OCI-LY1 (cell line): ENCODE results near the gene GLIPR1L2.
A peak's percentile ranks its signal among the peaks of the same experiment; 100 is the strongest.
"Not testable (repeated sequence)": the region's sequence is repeated elsewhere in the genome, so short reads cannot be mapped to it uniquely, and the experiment has no call there.

Experiments used
- H2AFZ ChIP-seq: fragments of 200-600 bp; sonication (generic), shearing (Covaris generic); 2 replicates; pipeline ENCODE4 v1.6.0; 2014; ENCODE audit warnings: antibody characterized with exemption, mild to moderate bottlenecking, low read length
- H3F3A ChIP-seq: fragments of 200-600 bp; sonication (generic), shearing (Covaris generic); 2 replicates; pipeline ENCODE4 v1.6.0; 2014; ENCODE audit warnings: mild to moderate bottlenecking, antibody characterized with exemption, low read length, moderate library complexity; ENCODE audit not compliant: insufficient read depth
- H3K27ac ChIP-seq: fragments of 200-600 bp; sonication (generic); 2 replicates; pipeline ENCODE4 v1.5.1; 2014; ENCODE audit warnings: low read length, mixed run types, mild to moderate bottlenecking, low read depth; ENCODE audit not compliant: poor library complexity, severe bottlenecking
- H3K27me3 ChIP-seq: fragments of 200-600 bp; sonication (generic); 2 replicates; pipeline ENCODE4 v1.6.0; 2014; ENCODE audit warnings: antibody characterized with exemption, mild to moderate bottlenecking, low read length, moderate library complexity; ENCODE audit not compliant: insufficient read depth
- H3K36me3 ChIP-seq: fragments of 200-600 bp; sonication (generic); 2 replicates; pipeline ENCODE4 v1.6.1; 2014; ENCODE audit warnings: mild to moderate bottlenecking, antibody characterized with exemption, low read length, moderate library complexity, mixed read lengths; ENCODE audit not compliant: insufficient read depth
- H3K4me1 ChIP-seq: fragments of 200-600 bp; sonication (generic); 2 replicates; pipeline ENCODE4 v1.5.1; 2014; ENCODE audit warnings: mild to moderate bottlenecking, low read length, moderate library complexity; ENCODE audit not compliant: insufficient read depth, severe bottlenecking
- H3K4me2 ChIP-seq: fragments of 200-600 bp; sonication (generic), shearing (Covaris generic); 2 replicates; pipeline ENCODE4 v1.6.1; 2014; ENCODE audit warnings: low read length
- H3K4me3 ChIP-seq: fragments of 200-600 bp; sonication (generic); 2 replicates; pipeline ENCODE4 v1.5.1; 2014; ENCODE audit warnings: low read length, low read depth, mild to moderate bottlenecking, mixed read lengths; ENCODE audit not compliant: poor library complexity, severe bottlenecking
- H3K79me2 ChIP-seq: fragments of 200-600 bp; shearing (Covaris generic); 2 replicates; pipeline ENCODE4 v1.6.1; 2016; ENCODE audit warnings: mixed run types, low read length, mixed read lengths; ENCODE audit not compliant: insufficient read depth
- H3K9ac ChIP-seq: fragments of 200-600 bp; sonication (generic), shearing (Covaris generic); 2 replicates; pipeline ENCODE4 v1.6.1; 2014; ENCODE audit warnings: mild to moderate bottlenecking, low read length, mixed read lengths
- H3K9me2 ChIP-seq: fragments of 200-600 bp; sonication (generic), shearing (Covaris generic); 2 replicates; pipeline ENCODE4 v1.6.1; 2014; ENCODE audit warnings: low read depth, mild to moderate bottlenecking, low read length, mixed read lengths
- H3K9me3 ChIP-seq: fragments of 200-600 bp; shearing (Covaris generic); 2 replicates; pipeline ENCODE4 v1.6.1; 2014; ENCODE audit warnings: low read length, mixed read lengths
- H4K20me1 ChIP-seq: fragments of 200-600 bp; sonication (generic), shearing (Covaris generic); 2 replicates; pipeline ENCODE4 v1.6.0; 2016; ENCODE audit warnings: mild to moderate bottlenecking, low read length; ENCODE audit not compliant: insufficient read depth
- CTCF ChIP-seq: fragments of 200-600 bp; sonication (generic), shearing (Covaris generic); IDR thresholded peaks from 2 replicates; pipeline ENCODE4 v1.5.1; 2017; ENCODE audit warnings: mild to moderate bottlenecking, antibody characterized with exemption, low read length, moderate library complexity, mixed read lengths
- EZH2 ChIP-seq: fragments of 200-600 bp; sonication (generic), shearing (Covaris generic); IDR thresholded peaks from 2 replicates; pipeline ENCODE4 v1.8.0; 2017; ENCODE audit warnings: borderline replicate concordance, mixed run types, mild to moderate bottlenecking, antibody characterized with exemption, low read length, moderate library complexity, mixed read lengths

GLIPR1L2 gene

DNA sequence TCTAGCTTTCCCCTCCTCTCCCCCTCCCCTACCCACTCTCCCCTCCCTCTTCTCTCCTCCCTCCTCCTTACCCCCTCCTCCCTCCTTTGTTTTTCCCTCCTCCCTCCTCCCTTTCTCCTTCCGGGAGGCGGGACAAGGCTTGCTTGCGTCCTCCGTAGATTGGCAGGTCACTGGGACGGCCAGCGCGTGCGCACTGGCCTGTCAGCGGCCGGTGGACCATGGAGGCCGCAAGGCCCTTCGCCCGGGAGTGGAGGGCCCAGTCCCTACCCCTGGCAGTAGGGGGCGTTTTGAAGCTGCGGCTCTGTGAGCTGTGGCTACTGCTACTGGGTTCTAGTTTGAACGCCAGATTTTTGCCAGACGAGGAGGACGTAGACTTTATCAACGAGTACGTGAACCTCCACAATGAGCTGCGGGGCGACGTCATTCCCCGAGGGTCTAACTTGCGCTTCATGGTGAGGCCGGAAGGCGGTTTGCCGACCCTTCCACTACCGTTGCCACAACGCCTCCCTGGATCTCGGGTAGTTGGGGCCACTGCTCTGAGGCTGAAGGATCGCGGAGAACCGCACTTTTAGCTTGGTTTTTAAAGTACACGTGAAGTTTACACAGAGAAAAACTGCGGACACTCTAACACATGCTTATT, at the start of gene GLIPR1L2:
Gene GLIPR1L2 (plus strand): TSS at position 191 of the 640 bp plus-strand sequence. CDS start 28 bp downstream, at position 219.
- TF ChIP-seq EZH2 (no peak), CTCF (peak; percentile 93)

DNA sequence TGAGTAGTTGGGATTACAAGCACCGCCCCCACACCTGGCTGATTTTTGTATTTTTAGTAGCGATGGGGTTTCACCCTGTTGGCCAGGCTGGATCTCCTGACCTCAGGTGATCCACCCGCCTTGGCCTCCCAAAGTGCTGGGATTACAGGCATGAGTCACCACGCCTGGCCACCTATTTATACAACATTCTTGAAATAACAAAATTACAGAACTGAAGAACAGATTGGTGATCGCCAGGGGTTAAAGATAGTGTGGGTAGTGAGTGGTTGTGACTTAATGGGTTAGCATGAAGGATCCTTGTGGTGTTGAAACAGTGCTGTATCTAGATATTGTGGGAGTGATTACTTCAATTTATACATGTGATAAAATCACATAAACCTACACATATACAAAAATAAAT, 49.0 kb upstream of the GLIPR1L2 start:
- H3K9me2 ChIP-seq = no peaks in the 10 kb centered on the region
- TF ChIP-seq EZH2 = no peak
- no peak for TF ChIP-seq CTCF
- no peak overlapping the region for H2AFZ ChIP-seq
- H3K4me3 ChIP-seq = no peak overlapping the region
- no peaks in the 10 kb centered on the region for H3F3A ChIP-seq
- no peaks in the 10 kb centered on the region for H3K36me3 ChIP-seq
- no peaks in the 10 kb centered on the region for H3K4me1 ChIP-seq
- H3K27me3 ChIP-seq = no peaks in the 10 kb centered on the region
- no peak overlapping the region for H3K9ac ChIP-seq
- H4K20me1 ChIP-seq = no peaks in the 10 kb centered on the region
- H3K27ac ChIP-seq = no peak overlapping the region
- H3K79me2 ChIP-seq = no peaks in the 10 kb centered on the region
- H3K4me2 ChIP-seq = no peak overlapping the region
- H3K9me3 ChIP-seq = no peaks in the 10 kb centered on the region

More for the DNA sequence above, at the start of gene GLIPR1L2:
- no peaks in the 10 kb centered on the region for H3F3A ChIP-seq
- H3K4me3 ChIP-seq = peak within 1 kb of the TSS; percentile 63
- peak within 1 kb of the TSS; percentile 28 for H3K27ac ChIP-seq
- H2AFZ ChIP-seq = peak within 1 kb of the TSS; percentile 80; the same call in 1 of the 2 replicates
- no peaks in the 10 kb centered on the region for H3K36me3 ChIP-seq
- peaks cover 25% of the 10 kb centered on the region for H3K4me1 ChIP-seq
- no peaks in the 10 kb centered on the region for H3K9me3 ChIP-seq
- H3K79me2 ChIP-seq = no peaks in the 10 kb centered on the region
- H3K4me2 ChIP-seq = peak within 1 kb of the TSS; percentile 86
- no peaks in the 10 kb centered on the region for H3K27me3 ChIP-seq
- no peaks in the 10 kb centered on the region for H3K9me2 ChIP-seq
- H3K9ac ChIP-seq = peak within 1 kb of the TSS; percentile 61
- H4K20me1 ChIP-seq = no peaks in the 10 kb centered on the region

DNA sequence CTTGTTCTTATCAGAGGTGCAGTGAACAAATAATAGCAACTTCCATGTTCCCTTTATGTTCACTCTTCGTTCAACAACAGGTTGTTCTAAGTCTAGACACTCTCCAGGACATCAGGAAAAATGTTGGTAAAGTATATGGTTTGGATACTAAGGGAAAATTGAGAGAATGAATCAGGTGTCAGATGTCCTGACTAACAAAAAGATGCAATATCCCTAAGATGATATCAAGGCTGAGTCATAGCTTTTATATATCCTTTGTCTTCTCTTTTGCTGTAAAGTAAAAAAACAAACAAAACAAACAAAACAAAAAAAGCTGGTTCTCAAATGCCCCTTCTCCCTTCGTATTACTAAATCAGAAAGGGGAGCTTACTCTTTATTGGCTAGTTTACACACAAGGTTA, 45.4 kb upstream of the GLIPR1L2 start:
- Histone ChIP-seq H3K79me2 (no peaks in the 10 kb centered on the region), H3K4me3 (no peak overlapping the region), H3K9ac (no peak overlapping the region), H3K9me2 (no peaks in the 10 kb centered on the region), H3K27me3 (no peaks in the 10 kb centered on the region), H2AFZ (no peak overlapping the region), H3K36me3 (no peaks in the 10 kb centered on the region), H3K9me3 (no peaks in the 10 kb centered on the region), H3F3A (no peaks in the 10 kb centered on the region), H3K27ac (no peak overlapping the region), H4K20me1 (no peaks in the 10 kb centered on the region), H3K4me1 (no peaks in the 10 kb centered on the region), H3K4me2 (no peak overlapping the region)
- TF ChIP-seq EZH2 (no peak), CTCF (no peak)

DNA sequence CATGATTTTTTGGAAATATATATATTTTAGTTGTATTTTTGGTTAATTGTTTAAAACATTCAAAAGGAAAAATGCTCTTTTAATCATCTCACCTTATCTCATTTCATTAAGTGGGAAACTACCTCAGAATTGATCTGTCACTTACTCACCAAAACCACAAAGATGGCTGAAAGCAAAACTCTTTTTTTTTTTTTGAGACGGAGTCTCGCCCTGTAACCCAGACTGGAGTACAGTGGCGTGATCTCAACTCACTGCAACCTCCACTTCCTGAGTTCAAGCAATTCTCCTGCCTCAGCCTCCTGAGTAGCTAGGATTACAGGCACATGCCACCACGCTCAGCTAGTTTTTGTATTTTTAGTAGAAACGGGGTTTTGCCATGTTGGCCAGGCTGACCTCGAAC, 44.7 kb upstream of the GLIPR1L2 start:
- H3K9ac ChIP-seq, H3K79me2 ChIP-seq, H3F3A ChIP-seq, H3K27ac ChIP-seq, H3K27me3 ChIP-seq, H3K4me3 ChIP-seq, H3K9me2 ChIP-seq, H3K9me3 ChIP-seq, H3K36me3 ChIP-seq, H3K4me2 ChIP-seq, H2AFZ ChIP-seq, H3K4me1 ChIP-seq, H4K20me1 ChIP-seq: not testable (repeated sequence)
